NCI-H1092 treated with DMSO at 0.1 percent for 48 hours (cell line): ENCODE data around the gene SAMD4B.

Experiments
- DNase-seq: peaks from one replicate; lab custom pipeline; 2025; lab: John Stamatoyannopoulos, UW

Gene SAMD4B

GRCh38 chr19:39427707-39428106, 85.5 kb downstream of the SAMD4B start:
- no peak for DNase-seq

GRCh38 chr19:39428283-39429112, 86.3 kb downstream of the SAMD4B start:
- no peak for DNase-seq

GRCh38 chr19:39430675-39431593, 88.7 kb downstream of the SAMD4B start:
- no peak for DNase-seq

- no peak for DNase-seq
Measured at GRCh38 chr19:39432677-39433025, 90.4 kb downstream of the SAMD4B start.

- DNase-seq, result no peak
Measured at GRCh38 chr19:39433480-39434079, 91.4 kb downstream of the SAMD4B start.

GRCh38 chr19:39434123-39435076, 92.2 kb downstream of the SAMD4B start:
- DNase-seq, result no peak
